Activated naive CD8-positive, alpha-beta T cell treated with anti-CD3 and anti-CD28 coated beads, Interleukin-2, amount 50 U/mL, for 16 hours (primary cell): ENCODE measurements around the gene TMEM59.
"Not testable (repeated sequence)": the region's sequence is repeated elsewhere in the genome, so short reads cannot be mapped to it uniquely, and the experiment has no call there.

Experiments used
- DNase-seq: peaks from one replicate; pipeline ENCODE4 v3.0.0-alpha.2; 2020; ENCODE audit warnings: low read depth, low spot score

The TMEM59 gene

GRCh38 chr1:54053745-54054437 is 887 bp upstream of the TMEM59 start:
- DNase-seq: no peak

GRCh38 chr1:54052431-54052933 is 522 bp downstream of the TMEM59 start:
- no peak for DNase-seq

- DNase-seq: no peak
Measured at GRCh38 chr1:54051933-54052430, 1.0 kb downstream of the TMEM59 start.

GRCh38 chr1:54050435-54050834 is 2.6 kb downstream of the TMEM59 start:
- DNase-seq: not testable (repeated sequence)

- DNase-seq: no peak
Measured at GRCh38 chr1:54047384-54048305, 5.4 kb downstream of the TMEM59 start.

GRCh38 chr1:54046671-54047383 is 6.2 kb downstream of the TMEM59 start:
- DNase-seq: no peak

- DNase-seq: no peak
Measured at GRCh38 chr1:54045496-54045895, 7.5 kb downstream of the TMEM59 start.

GRCh38 chr1:54041806-54042205 is 11.2 kb downstream of the TMEM59 start:
- DNase-seq: no peak

GRCh38 chr1:54037476-54037875 is 15.5 kb downstream of the TMEM59 start:
- no peak for DNase-seq

- DNase-seq: no peak
Measured at GRCh38 chr1:54028306-54029251, 24.4 kb downstream of the TMEM59 start.

GRCh38 chr1:54027848-54028247 is 25.2 kb downstream of the TMEM59 start:
- DNase-seq: no peak

- not testable (repeated sequence) for DNase-seq
Measured at GRCh38 chr1:54024811-54025210, 28.2 kb downstream of the TMEM59 start.

- DNase-seq: no peak
Measured at GRCh38 chr1:54024358-54024757, 28.6 kb downstream of the TMEM59 start.

GRCh38 chr1:54019562-54020176 is 33.3 kb downstream of the TMEM59 start:
- DNase-seq: not testable (repeated sequence)

- no peak for DNase-seq
Measured at GRCh38 chr1:54018635-54019034, 34.4 kb downstream of the TMEM59 start.

GRCh38 chr1:54017979-54018378 is 35.0 kb downstream of the TMEM59 start, which contains the start of gene LDLRAD1:
Gene LDLRAD1 (minus strand): TSS chr1:54018186. CDS start chr1:54018112, 74 bp downstream.
- DNase-seq: no peak

GRCh38 chr1:54016343-54017282 is 36.4 kb downstream of the TMEM59 start:
- no peak for DNase-seq

GRCh38 chr1:54014009-54014629 is 38.9 kb downstream of the TMEM59 start:
- DNase-seq: no peak
